Liver (tissue), 3 donors: ENCODE measurements around the gene MAPK8IP2.
"Not testable (repeated sequence)": the region's sequence is repeated elsewhere in the genome, so short reads cannot be mapped to it uniquely, and the experiment has no call there.

ENCODE experiments used
- FOXA1 ChIP-seq: IDR thresholded peaks from 2 replicates; pipeline ENCODE4 v1.6.1; 2016; ENCODE audit warnings: antibody characterized with exemption
- GABPA ChIP-seq, 2 donors: IDR thresholded peaks in 1 of 2; conservative IDR thresholded peaks in 1 of 2; 2 replicates each; pipeline ENCODE4 v1.6.1; 2016; ENCODE audit warnings: antibody characterized with exemption in 2 of 2, mild to moderate bottlenecking in 1 of 2, moderate library complexity in 1 of 2
- HNF4G ChIP-seq: IDR thresholded peaks from 2 replicates; pipeline ENCODE4 v1.6.1; 2016; ENCODE audit warnings: antibody characterized with exemption
- JUND ChIP-seq, 2 donors: IDR thresholded peaks; 2 replicates each; pipeline ENCODE4 v1.6.1; 2016; ENCODE audit warnings: antibody characterized with exemption in 2 of 2
- YY1 ChIP-seq: IDR thresholded peaks from 2 replicates; pipeline ENCODE4 v1.6.1; 2016; ENCODE audit warnings: antibody characterized with exemption, mild to moderate bottlenecking
- TF ChIP-seq, protein P1 (sequence below): fragments of 150-350 bp; IDR thresholded peaks from 2 replicates; pipeline ENCODE4 v1.5.1; 2017; ENCODE audit warnings: improper control_type of control experiment, low read depth, low read length; ENCODE audit not compliant: missing input control
- TF ChIP-seq, protein P2 (sequence below): IDR thresholded peaks from 2 replicates; pipeline ENCODE4 v1.6.1; 2016; ENCODE audit warnings: antibody characterized with exemption
- TF ChIP-seq, protein P3 (sequence below): IDR thresholded peaks from 2 replicates; pipeline ENCODE4 v1.6.1; 2016; ENCODE audit warnings: antibody characterized with exemption, mild to moderate bottlenecking
- TF ChIP-seq, protein P4 (sequence below): IDR thresholded peaks from 2 replicates; pipeline ENCODE4 v1.6.1; 2016; ENCODE audit warnings: antibody characterized with exemption
- donor health status: healthy.
- donor health status: healthy.

DNA sequence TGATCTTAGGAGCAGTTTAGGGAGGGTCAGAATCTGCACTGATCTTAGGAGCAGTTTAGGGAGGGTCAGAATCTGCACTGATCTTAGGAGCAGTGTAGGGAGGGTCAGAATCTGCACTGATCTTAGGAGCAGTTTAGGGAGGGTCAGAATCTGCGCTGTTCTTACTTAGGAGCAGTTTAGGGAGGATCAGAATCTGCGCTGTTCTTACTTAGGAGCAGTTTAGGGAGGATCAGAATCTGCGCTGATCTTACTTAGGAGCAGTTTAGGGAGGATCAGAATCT lies 43.2 kb downstream of the MAPK8IP2 start:
- TF ChIP-seq, protein P1, sequence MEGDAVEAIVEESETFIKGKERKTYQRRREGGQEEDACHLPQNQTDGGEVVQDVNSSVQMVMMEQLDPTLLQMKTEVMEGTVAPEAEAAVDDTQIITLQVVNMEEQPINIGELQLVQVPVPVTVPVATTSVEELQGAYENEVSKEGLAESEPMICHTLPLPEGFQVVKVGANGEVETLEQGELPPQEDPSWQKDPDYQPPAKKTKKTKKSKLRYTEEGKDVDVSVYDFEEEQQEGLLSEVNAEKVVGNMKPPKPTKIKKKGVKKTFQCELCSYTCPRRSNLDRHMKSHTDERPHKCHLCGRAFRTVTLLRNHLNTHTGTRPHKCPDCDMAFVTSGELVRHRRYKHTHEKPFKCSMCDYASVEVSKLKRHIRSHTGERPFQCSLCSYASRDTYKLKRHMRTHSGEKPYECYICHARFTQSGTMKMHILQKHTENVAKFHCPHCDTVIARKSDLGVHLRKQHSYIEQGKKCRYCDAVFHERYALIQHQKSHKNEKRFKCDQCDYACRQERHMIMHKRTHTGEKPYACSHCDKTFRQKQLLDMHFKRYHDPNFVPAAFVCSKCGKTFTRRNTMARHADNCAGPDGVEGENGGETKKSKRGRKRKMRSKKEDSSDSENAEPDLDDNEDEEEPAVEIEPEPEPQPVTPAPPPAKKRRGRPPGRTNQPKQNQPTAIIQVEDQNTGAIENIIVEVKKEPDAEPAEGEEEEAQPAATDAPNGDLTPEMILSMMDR = not testable (repeated sequence)
- TF ChIP-seq, protein P2, sequence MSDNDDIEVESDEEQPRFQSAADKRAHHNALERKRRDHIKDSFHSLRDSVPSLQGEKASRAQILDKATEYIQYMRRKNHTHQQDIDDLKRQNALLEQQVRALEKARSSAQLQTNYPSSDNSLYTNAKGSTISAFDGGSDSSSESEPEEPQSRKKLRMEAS = not testable (repeated sequence)
- TF ChIP-seq, protein P3, sequence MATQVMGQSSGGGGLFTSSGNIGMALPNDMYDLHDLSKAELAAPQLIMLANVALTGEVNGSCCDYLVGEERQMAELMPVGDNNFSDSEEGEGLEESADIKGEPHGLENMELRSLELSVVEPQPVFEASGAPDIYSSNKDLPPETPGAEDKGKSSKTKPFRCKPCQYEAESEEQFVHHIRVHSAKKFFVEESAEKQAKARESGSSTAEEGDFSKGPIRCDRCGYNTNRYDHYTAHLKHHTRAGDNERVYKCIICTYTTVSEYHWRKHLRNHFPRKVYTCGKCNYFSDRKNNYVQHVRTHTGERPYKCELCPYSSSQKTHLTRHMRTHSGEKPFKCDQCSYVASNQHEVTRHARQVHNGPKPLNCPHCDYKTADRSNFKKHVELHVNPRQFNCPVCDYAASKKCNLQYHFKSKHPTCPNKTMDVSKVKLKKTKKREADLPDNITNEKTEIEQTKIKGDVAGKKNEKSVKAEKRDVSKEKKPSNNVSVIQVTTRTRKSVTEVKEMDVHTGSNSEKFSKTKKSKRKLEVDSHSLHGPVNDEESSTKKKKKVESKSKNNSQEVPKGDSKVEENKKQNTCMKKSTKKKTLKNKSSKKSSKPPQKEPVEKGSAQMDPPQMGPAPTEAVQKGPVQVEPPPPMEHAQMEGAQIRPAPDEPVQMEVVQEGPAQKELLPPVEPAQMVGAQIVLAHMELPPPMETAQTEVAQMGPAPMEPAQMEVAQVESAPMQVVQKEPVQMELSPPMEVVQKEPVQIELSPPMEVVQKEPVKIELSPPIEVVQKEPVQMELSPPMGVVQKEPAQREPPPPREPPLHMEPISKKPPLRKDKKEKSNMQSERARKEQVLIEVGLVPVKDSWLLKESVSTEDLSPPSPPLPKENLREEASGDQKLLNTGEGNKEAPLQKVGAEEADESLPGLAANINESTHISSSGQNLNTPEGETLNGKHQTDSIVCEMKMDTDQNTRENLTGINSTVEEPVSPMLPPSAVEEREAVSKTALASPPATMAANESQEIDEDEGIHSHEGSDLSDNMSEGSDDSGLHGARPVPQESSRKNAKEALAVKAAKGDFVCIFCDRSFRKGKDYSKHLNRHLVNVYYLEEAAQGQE = not testable (repeated sequence)
- not testable (repeated sequence) for TF ChIP-seq HNF4G; JUND (IDR thresholded peaks at IDR 0.05); YY1; FOXA1; GABPA (IDR thresholded peaks at IDR 0.05 in 1 of 2, conservative IDR thresholded peaks at IDR 0.05 in 1 of 2)
- TF ChIP-seq, protein P4, sequence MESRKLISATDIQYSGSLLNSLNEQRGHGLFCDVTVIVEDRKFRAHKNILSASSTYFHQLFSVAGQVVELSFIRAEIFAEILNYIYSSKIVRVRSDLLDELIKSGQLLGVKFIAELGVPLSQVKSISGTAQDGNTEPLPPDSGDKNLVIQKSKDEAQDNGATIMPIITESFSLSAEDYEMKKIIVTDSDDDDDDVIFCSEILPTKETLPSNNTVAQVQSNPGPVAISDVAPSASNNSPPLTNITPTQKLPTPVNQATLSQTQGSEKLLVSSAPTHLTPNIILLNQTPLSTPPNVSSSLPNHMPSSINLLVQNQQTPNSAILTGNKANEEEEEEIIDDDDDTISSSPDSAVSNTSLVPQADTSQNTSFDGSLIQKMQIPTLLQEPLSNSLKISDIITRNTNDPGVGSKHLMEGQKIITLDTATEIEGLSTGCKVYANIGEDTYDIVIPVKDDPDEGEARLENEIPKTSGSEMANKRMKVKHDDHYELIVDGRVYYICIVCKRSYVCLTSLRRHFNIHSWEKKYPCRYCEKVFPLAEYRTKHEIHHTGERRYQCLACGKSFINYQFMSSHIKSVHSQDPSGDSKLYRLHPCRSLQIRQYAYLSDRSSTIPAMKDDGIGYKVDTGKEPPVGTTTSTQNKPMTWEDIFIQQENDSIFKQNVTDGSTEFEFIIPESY = not testable (repeated sequence)
